Frontal cortex (tissue), 4 donors: Measurements from ENCODE around the gene MIA2. TPM values are rescaled to one million over a fixed set of nuclear protein-coding genes. Genes with fewer than 3 reads are reported as not detected.
"Not testable (repeated sequence)": the region's sequence is repeated elsewhere in the genome, so short reads cannot be mapped to it uniquely, and the experiment has no call there.

Source experiments
- DNase-seq, 2 donors: peaks; one replicate each; pipeline ENCODE4 v3.0.0; 2012; ENCODE audit warnings: low spot score in 2 of 2
- FAIRE-seq: peaks from 2 replicates; lab custom pipeline; 2012; peaks lifted over from hg19 to GRCh38; lab: Jason Lieb, UNC
- total RNA-seq: library from RNA; depleted of rRNA; stranded (reverse); fragments of >200 nt; gene quantifications from one replicate; pipeline ENCODE4 v1.2.3, GENCODE V29; 2014
- donor health status: control.
- donor health status: control.
- donor health status: control.

MIA2 gene
- total RNA-seq, 1 donor from 2014 or later: 24.5 TPM

DNA sequence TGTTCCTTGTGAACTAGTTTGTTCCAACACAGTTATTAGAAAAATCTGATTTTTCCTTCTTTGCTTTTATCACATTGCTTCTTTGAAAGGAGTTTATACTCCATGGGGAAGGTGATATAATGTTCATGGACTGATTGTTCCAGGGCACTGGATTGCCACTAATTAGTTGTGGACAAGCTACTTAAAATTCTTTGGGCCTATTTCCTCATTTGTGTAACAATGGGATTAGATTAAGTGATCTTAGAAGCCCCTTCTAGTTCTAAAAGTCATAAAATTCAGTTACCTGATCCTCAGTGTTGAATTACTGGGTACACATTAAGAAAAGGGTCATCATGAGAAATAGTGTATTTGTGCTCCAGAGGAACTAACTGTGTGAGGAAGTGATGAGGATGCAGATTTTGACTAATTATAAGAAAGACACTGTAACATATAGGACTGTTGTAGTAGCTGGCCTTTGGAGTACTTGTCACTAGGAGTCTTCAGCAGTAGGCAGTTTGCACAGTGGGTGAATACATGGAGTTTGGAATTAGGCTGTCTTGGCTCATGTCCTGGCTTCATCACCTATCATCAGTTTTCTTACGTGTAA lies 82.2 kb downstream of the MIA2 start:
- DNase-seq (no peak), FAIRE-seq (no peak)

DNA sequence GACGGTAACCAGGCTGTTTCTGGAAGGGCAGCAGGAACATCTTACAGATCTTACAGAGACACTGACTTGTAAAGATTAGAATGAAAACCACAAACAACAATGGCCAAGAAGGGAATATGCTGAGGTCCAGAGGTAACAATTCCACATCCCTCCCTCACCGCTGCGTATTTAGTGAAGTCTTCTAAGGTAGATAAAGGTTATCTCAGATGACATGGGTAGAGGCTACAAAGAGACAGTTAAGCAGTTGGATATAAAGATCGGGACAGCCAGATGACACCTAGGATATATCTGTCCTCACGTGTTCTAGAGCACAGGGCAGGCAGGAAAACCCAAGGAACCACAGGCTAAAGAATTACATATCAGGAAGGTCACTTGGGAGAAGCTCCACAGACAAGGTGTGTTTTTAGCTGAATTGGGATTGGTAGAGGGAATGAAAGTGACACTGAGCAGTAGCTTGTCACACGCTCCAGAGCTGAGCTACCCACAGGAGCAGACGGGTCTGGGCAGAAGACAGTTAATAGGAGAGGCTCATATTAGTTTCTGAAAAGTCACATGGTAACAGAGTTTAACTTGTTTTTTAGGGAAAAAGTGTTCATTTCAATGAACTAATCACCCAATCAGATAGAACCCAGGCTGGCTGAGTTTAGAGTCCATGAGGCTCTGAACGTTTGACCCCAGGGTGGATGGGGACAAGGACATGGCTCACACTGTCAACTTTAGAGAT lies 83.3 kb downstream of the MIA2 start:
- DNase-seq (no peak), FAIRE-seq (no peak)

DNA sequence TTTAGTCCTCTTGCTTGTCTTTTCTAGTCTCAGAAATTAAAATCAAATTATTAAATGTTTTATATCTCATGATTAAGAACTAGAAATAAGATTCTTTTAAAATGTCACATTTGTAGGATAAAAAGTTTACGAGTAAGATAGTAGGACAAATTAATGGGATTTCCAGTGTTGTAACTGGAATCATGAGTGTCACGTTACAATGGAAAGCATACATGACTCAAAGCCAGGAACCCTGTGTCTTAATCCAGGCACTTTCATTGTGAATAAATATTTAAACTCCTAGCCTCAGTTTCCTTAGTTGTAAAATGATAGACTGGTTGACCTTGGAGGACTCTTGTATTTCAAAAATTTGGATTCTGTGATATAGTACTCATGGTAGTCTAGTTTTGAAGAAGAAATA lies 84.9 kb downstream of the MIA2 start:
- no peak for FAIRE-seq
- no peak for DNase-seq

DNA sequence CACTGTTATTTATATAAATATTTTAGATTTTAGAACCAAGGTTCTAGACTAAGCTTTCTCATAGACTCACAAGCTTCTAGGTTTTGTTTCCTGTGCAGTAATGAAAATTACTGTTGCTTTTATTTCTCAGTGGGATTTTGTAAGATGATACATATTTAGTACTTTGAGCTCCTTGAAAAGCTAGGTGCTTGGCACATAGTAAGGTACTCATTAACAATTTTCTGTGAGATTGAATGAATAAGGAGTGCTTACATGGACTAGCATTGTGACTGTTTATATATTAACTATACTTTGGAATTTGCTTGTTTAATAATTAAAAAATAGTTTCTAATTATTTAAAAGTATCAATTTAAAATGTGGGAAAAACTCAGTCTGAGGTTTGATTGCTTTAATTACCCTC lies 85.7 kb downstream of the MIA2 start:
- FAIRE-seq (no peak), DNase-seq (no peak)

DNA sequence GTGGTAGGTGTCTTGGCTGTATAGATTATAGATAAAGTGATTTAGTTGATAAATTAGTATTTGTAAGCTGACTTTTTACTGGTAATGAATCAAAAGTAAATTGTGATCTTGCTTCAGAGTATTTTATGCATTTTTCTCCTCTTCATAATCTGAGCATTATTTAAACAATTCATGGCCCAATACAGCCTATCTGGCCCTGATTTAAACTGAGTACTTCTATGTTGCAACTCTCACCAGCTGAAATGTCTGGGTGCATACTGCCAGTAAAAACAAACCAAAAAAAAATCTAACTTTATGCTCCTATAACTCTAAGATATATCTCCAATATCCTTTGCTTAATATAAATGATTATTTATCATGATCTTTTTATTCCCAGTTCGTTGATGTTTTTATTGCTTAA lies 86.6 kb downstream of the MIA2 start:
- DNase-seq: no peak
- FAIRE-seq: no peak

DNA sequence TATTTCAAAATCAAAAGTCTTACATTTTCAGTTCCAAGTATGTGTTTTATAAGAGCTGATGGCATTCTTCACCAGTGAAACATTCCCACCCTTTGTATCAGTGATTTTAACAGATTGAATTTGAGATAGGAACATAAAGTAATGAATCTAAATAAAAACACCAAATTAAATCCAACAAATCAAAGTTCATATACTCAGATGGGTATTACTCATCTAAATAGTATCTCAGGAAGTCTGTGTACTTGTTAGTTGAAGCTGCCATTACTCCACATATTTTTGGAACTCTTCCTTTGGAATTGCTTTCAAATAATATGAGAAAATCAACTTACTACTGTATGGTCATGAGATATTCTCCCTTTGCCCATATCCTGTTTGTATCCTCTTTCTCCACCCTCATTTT lies 89.1 kb downstream of the MIA2 start:
- DNase-seq: no peak
- FAIRE-seq: no peak

DNA sequence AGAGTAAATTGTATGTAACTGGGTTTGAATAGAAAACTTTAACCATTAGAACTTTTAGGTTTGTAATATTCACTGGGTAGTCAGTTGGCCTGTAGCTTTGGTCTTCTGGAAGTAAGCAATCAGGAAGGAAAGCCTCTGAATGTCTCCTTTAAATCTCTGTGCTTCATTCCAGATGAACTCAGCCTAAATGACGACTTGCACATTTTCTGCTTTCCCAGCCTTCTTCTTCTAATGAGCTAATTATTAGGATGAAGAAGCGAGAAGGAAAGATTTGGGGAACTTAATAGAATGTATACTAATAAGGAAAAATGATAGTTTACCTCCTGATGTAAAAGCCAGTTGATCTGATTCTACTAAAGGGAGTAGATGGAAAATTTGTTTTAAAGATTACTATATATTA lies 90.4 kb downstream of the MIA2 start:
- FAIRE-seq (no peak), DNase-seq (no peak)

DNA sequence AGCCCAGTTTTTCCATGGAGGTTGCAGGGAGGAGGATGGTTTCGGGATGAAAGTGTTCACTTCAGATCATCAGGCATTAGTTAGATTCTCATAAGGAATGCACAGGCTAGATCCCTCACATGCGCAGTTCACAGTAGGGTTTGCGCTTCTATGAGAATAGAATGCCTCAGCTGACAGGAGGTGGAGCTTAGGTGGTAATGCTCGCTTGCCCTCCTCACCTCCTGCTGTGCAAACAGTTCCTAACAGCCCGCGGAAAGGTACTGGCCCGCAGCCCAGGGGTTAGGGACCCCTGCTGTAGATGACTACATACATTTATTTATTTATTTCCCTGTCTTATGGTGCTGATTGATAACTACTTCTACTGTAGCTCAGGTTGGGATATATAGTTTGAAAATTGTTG lies 105.3 kb downstream of the MIA2 start:
- DNase-seq (no peak), FAIRE-seq (no peak)

DNA sequence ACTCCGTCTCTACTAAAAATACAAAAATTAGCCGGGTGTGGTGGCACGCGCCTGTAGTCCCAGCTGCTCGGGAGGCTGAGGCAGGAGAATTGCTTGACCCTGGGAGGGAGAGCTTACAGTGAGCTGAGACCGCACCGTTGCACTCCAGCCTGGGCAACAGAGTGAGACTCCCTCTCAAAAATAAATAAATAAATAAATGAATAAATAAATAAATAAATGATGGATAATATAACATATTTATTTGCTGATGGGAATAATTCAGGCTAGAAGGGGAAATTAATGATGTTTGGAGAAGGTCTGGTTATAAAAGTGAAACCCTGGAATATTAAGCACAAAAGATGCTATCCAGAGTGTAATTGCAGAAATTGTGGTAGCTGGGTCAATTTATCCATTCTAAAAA lies 107.4 kb downstream of the MIA2 start:
- FAIRE-seq, DNase-seq: not testable (repeated sequence)

DNA sequence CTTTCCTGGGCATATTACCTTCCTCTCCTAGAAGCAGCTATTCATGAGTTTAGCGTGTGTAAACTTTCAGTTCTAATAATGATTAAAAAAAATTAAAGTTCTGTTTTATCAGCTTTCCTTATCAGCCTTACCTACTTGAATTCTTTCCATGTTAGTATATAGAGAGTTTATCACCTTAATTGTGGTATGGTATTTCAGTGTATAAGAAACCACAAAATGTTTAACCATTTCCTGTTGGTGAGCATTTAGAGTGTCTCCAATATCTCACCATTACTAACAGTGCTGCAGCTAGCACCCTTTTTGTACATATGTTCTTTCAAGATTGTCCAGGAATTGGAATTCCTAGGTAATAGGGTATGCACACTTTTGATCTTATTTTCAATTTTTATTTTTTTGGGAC lies 109.1 kb downstream of the MIA2 start:
- FAIRE-seq: no peak
- DNase-seq: no peak

DNA sequence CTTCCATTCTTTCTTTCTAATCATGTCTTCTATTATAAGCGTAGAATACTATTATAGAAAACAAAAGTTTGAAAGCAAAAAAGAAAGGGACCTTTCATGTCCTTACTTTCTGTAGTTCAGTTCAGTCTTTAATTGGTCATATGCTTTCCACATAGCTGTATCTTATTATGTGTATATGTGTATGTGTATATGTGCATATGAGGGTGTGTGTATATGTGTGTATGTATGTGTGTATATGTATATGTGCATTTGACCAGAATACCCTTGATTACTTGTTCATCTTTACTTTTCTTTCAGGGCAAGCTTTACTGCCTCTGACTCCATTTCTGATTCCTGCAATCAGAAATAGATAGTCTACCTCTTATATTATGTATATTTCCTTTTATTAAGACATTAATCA lies 109.9 kb downstream of the MIA2 start:
- no peak for FAIRE-seq
- DNase-seq: no peak

DNA sequence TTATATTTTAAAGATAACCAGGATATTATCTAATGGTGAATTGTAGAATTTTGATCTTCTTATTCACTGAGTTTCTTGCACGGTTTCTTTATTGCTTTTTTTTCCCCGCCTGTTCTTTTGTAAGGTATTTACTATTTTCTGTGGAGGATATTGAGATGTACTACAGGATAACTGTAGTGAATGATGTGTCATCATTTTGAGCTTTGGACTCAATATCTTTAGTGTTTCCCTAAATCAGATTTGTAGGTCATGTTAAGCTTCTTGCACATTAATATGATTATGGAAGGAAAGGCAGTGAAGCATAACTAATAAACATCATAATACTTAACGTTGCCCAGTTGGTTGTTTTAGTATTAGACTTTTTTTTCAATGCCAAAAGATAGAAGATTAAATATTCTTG lies 117.2 kb downstream of the MIA2 start:
- FAIRE-seq (no peak), DNase-seq (no peak)

DNA sequence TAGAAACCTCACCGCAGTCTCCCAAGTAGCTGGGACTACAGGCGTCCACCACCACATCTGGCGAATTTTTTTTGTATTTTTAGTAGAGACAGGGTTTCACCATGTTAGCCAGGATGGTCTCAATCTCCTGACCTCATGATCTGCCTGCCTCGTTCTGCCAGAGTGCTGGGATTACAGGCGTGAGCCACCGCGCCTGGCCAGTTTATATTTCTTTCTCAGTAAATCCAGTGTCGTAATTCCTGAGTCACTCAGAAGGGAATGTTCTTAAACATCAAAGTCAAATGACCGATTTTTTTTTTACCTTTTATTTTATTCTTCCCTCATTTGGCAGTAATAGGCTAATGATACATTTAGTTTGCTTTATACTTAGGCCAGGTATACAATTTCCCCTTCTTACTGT lies 118.0 kb downstream of the MIA2 start:
- FAIRE-seq (no peak), DNase-seq (no peak)

DNA sequence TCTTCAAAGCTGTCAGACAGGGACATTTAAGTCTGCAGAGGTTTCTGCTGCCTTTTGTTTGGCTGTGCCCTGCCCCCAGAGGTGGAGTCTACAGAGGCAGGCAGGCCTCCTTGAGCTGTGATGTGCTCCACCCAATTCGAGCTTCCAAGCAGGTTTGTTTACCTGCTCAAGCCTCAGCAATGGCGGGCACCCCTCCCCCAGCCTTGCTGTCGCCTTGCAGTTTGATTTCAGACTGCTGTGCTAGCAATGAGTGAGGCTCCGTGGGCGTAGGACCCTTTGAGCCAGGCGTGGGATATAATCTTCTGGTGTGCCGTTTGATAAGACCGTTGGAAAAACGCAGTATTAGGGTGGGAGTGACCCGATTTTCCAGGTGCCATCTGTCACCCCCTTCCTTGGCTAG lies 125.4 kb downstream of the MIA2 start:
- not testable (repeated sequence) for FAIRE-seq, DNase-seq

DNA sequence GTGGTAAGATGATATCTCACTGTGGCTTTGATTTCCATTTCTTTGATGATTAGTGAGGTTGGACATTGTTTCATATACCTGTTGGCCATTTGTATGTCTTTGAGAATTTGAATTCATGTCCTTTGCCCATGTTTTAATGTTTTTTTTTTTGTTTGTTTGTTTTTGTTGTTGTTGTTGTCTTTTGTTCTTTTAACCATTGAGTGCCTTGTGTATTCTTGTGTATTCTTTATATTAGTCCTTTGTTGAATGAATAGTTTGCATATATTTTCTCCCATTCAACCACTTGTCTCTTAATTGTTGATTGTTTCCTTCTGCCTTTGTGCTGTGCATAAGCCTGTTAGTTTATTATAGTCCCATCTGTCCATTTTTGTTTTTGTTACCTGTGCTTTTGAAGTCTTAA lies 126.6 kb downstream of the MIA2 start:
- DNase-seq: no peak
- no peak for FAIRE-seq

DNA sequence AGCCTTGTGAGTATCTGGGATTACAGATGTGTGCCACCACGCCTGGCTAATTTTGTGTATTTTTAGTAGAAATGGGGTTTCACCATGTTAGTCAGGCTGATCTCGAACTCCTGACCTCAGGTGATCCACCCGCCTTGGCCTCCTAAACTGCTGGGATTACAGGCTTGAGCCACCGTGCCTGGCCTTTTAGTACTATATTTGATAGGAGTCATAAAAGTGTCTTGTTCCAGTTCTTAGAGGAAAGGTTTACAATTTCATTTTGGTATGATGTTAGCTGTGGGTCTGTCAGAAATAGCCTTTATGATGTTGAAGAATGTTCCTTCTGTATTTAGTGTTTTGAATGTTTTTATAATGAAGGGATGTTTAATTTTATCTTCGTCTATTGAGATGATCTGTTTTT lies 127.8 kb downstream of the MIA2 start:
- DNase-seq, FAIRE-seq: not testable (repeated sequence)

DNA sequence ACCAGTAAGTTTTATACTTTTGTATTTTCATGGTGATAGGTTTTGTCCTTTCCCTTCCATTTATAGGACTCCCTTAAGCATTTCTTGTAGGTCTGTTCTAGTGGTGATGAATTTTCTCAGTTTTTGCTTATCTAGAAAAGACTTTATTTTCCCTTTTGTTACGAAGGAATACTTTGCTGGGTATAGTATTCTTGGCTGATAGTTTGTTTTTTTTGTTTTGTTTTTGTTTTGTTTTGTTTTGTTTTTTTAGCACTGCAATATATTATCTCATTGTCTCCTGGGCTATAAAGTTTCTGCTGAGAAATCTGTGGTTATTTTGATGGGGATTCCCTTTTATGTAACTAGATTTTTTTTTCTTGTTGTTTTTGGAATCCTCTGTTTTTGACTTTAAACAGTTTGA lies 130.8 kb downstream of the MIA2 start:
- DNase-seq (no peak), FAIRE-seq (no peak)

DNA sequence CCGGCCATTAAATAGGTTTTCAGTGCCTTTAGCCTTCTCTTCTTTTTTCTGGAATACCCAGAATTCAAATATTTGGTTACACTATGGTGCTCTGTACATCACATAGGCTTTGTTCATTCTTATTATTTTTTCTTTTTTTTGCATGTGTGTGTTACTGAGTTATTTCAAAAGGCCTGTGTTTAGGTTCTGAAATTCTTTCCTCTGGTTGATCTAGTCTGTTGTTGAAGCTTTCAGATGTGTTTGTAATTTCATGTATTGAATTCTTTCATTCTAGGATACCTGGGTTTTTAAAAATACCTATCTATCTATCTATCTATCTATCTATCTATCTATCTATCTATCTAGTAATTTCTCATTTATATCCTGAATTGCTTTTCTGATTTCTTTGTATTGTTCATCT lies 131.6 kb downstream of the MIA2 start:
- DNase-seq: no peak

DNA sequence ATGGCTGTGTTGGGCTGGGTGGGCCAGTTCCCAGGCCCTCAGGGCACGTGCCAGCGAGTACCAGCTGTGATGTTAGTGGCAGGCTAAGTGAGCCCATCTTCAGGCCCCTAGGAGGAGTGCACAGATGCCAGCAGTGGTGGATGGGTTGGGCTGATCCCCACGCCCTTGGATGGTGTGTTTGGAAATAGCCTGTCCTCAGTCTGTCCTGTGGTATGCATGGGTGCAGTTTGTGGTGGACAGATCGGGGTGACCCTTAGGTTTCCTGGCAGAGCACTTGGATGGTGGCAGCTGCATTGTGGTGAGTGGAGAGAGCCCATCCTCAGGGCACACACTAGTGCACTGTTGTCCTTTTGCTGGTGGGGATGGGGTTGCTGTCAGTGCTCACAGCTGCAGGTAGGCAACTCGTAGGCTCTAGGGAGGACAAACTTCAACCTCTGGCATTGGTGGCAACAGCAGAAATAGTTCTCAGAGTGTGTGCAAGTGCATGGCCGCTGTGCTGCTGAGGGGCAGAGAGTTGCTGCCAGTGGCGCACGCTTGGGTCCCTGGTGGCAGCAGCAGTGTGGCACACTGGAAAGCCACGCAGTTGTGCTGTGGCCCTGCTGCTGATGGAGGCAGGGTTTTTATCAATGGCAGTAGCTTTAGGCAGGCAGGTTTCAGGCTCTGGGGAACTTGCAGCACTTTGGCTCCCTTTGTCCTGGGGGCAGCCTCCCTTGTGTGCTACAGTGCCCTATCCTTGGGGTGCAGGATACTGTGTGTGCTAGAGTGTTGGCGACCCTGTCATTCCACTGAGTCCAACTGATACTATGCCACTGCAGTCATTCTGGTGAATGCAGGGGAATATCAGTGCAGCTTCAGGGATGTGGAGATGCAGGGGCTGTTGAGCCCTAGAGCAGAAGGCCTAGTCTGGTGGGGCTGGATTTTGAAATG lies 133.0 kb downstream of the MIA2 start:
- no peak for DNase-seq
- FAIRE-seq: no peak

More for the DNA sequence above, 131.6 kb downstream of the MIA2 start:
- FAIRE-seq: peak; percentile 3

DNA sequence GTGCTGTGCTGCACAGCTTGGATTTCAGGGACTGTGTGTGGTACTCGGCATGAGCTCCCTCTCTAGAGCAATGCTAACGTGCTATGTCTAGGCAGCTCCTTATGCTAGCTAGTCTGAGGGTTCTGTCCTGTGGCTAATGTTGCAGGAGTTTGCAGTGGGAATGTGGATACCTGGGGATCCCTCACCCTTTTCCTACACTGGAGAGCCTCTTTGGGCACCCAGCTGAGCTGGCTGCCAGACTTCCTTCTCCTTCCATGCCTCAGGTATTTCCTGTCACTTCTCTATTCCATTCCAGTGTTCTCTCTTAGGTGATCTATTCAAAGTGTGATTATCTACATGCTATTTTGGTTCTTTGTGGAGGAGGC lies 133.7 kb downstream of the MIA2 start:
- no peak for DNase-seq
- FAIRE-seq: no peak
